Vagina (tissue), 2 donors: Measurements from ENCODE around the gene RMND1.

Source experiments
- CTCF ChIP-seq, 3 experiments: fragments of 450-650 bp in 2 of 3; fragments of 200-600 bp in 1 of 3; sonication (generic) in 1 of 3; IDR thresholded peaks; one replicate each; pipeline ENCODE4 v1.5.1; 2017 to 2019; ENCODE audit warnings: antibody characterized with exemption in 3 of 3, mild to moderate bottlenecking in 2 of 3, moderate library complexity in 2 of 3
- POLR2A ChIP-seq, 2 donors: fragments of 450-650 bp; IDR thresholded peaks; one replicate each; pipeline ENCODE4 v1.6.1; 2017; ENCODE audit warnings: antibody characterized with exemption in 2 of 2, mild to moderate bottlenecking in 2 of 2, moderate library complexity in 2 of 2
- POLR2AphosphoS5 ChIP-seq, 2 donors: sonication (generic); formaldehyde crosslinking; IDR thresholded peaks; one replicate each; pipeline ENCODE4 v1.9.0; 2017; ENCODE audit warnings: antibody characterized with exemption in 2 of 2, mild to moderate bottlenecking in 2 of 2, low read depth in 1 of 2; ENCODE audit not compliant: insufficient read depth in 1 of 2

DNA sequence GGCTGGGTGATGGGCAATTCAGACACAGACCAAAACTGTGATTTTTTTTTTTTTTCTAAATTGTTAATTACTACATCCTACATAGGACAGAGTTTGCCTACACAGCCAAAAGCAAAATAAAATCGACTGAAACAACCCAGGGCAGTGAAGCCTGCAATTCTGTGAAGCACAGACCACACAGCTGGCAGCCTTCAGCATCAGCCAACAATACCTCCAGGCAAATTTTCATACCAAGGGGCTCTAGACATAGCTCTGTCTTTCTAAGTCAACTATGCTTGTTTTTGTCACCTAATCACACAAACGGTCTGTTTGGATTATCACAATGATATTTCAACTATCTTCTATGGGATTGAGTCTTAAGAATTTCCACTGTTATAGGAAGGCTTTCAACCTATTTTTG, 17.6 kb downstream of the RMND1 start:
- TF ChIP-seq CTCF (IDR thresholded peaks at IDR 0.05) (no peak), POLR2A (IDR thresholded peaks at IDR 0.05) (no peak), POLR2AphosphoS5 (IDR thresholded peaks at IDR 0.05; ENCODE audit: insufficient read depth in 1 of 2, low read depth in 1 of 2) (no peak)
